HepG2 (cell line): Measurements from ENCODE around the gene ITPRIP. TPM values are rescaled to one million over a fixed set of nuclear protein-coding genes. Genes with fewer than 3 reads are reported as not detected.
A peak's percentile ranks its signal among the peaks of the same experiment; 100 is the strongest.

ENCODE experiments used
- ARNT2 ChIP-seq: sonication (generic); formaldehyde crosslinking; IDR thresholded peaks from 2 replicates; pipeline ENCODE4 v1.8.0; 2022; ENCODE audit warnings: mild to moderate bottlenecking, low read depth, missing genetic modification reagents, moderate library complexity
- ETV6 ChIP-seq: sonication (generic); formaldehyde crosslinking; conservative IDR thresholded peaks from 2 replicates; pipeline ENCODE4 v1.4.0; 2020; ENCODE audit warnings: missing genetic modification reagents
- FOXM1 ChIP-seq: sonication (generic); formaldehyde crosslinking; IDR thresholded peaks from 2 replicates; pipeline ENCODE4 v1.5.0; 2020; ENCODE audit warnings: missing genetic modification reagents
- HNRNPLL ChIP-seq: fragments of 200-400 bp; formaldehyde crosslinking; IDR thresholded peaks from 2 replicates; pipeline ENCODE4 v1.6.1; 2017; ENCODE audit warnings: mild to moderate bottlenecking, low read depth, low read length; ENCODE audit not compliant: poor library complexity, severe bottlenecking
- KDM1A ChIP-seq: IDR thresholded peaks from 2 replicates; pipeline ENCODE4 v1.6.1; 2016; ENCODE audit warnings: missing compliant biosample characterization
- MED1 ChIP-seq: sonication (generic); formaldehyde crosslinking; IDR thresholded peaks from 2 replicates; pipeline ENCODE4 v1.4.0; 2020; ENCODE audit warnings: missing genetic modification reagents
- NCOR1 ChIP-seq: fragments of 200-600 bp; sonication (generic); IDR thresholded peaks from 2 replicates; pipeline ENCODE4 v1.7.0; 2017; ENCODE audit warnings: antibody characterized with exemption, low read length, borderline replicate concordance
- SMAD3 ChIP-seq: sonication (generic); formaldehyde crosslinking; IDR thresholded peaks from 2 replicates; pipeline ENCODE4 v1.4.0; 2020; ENCODE audit warnings: missing genetic modification reagents
- ZBTB1 ChIP-seq: sonication (generic); formaldehyde crosslinking; IDR thresholded peaks from 2 replicates; pipeline ENCODE4 v1.4.0; 2020; ENCODE audit warnings: missing genetic modification reagents, borderline replicate concordance
- ZBTB20 ChIP-seq: sonication (generic); formaldehyde crosslinking; IDR thresholded peaks from 2 replicates; pipeline ENCODE4 v1.8.1; 2023; ENCODE audit warnings: missing genetic modification reagents, low read depth, mild to moderate bottlenecking, borderline replicate concordance
- ZBTB3 ChIP-seq: sonication (generic); formaldehyde crosslinking; IDR thresholded peaks from 2 replicates; pipeline ENCODE4 v1.4.0; 2020; ENCODE audit warnings: low read depth, mild to moderate bottlenecking, moderate library complexity, missing genetic modification reagents, borderline replicate concordance
- ZNF317 ChIP-seq: sonication (generic); formaldehyde crosslinking; IDR thresholded peaks from 2 replicates; pipeline ENCODE4 v1.5.0; 2020; ENCODE audit warnings: mild to moderate bottlenecking, missing genetic modification reagents
- ZNF790 ChIP-seq: sonication (generic); formaldehyde crosslinking; IDR thresholded peaks from 2 replicates; pipeline ENCODE4 v1.8.0; 2022; ENCODE audit warnings: missing genetic modification reagents, mild to moderate bottlenecking, borderline replicate concordance
- polyA plus RNA-seq, 8 experiments: library from polyadenylated mRNA; depleted of rRNA in 3 of 8; stranded (reverse) in 7 of 8; unstranded in 1 of 8; fragments of >200 nt; fragmentation: Illumina TruSeq in 4 of 8; extraction: Trizol in 4 of 8; gene quantifications; 2 replicates each; pipeline versions ENCODE4 v1.2.1 to v1.2.3, GENCODE V29; 2011 to 2016; ENCODE audit warnings: low read depth in 4 of 8, missing spikeins in 1 of 8, mixed read lengths in 1 of 8; ENCODE audit not compliant: insufficient read depth in 1 of 8
- total RNA-seq, 5 experiments: library from RNA; depleted of rRNA; stranded (reverse); fragments of >200 nt; fragmentation: Illumina TruSeq; extraction: Trizol; gene quantifications; 2 replicates each; pipeline ENCODE4 v1.2.3, GENCODE V29; 2016; ENCODE audit warnings: low read depth in 1 of 5
- TF ChIP-seq, protein P1 (sequence below), 2 experiments: sonication (generic) in 1 of 2; formaldehyde crosslinking in 1 of 2; IDR thresholded peaks; 2 replicates each; pipeline versions ENCODE4 v1.4.0 to v1.6.1; 2018 to 2020; ENCODE audit warnings: missing genetic modification reagents in 2 of 2, borderline replicate concordance in 1 of 2, low read depth in 1 of 2, mild to moderate bottlenecking in 1 of 2, missing biosample characterization in 1 of 2
- TF ChIP-seq, protein P2 (sequence below): sonication (generic); formaldehyde crosslinking; conservative IDR thresholded peaks from 2 replicates; pipeline ENCODE4 v1.8.1; 2023; ENCODE audit warnings: missing genetic modification reagents
- TF ChIP-seq, protein P3 (sequence below): IDR thresholded peaks from 2 replicates; pipeline ENCODE4 v1.6.1; 2012; ENCODE audit warnings: inconsistent platforms
- TF ChIP-seq, protein P4 (sequence below): sonication (generic); formaldehyde crosslinking; IDR thresholded peaks from 2 replicates; pipeline ENCODE4 v1.5.0; 2020; ENCODE audit warnings: mild to moderate bottlenecking, missing genetic modification reagents, borderline replicate concordance
- TF ChIP-seq, protein P5 (sequence below): sonication (generic); formaldehyde crosslinking; IDR thresholded peaks from 2 replicates; pipeline ENCODE4 v1.4.0; 2020; ENCODE audit warnings: missing genetic modification reagents; ENCODE audit errors: not compliant biosample characterization
- TF ChIP-seq, protein P6 (sequence below), 2 experiments: sonication (generic) in 1 of 2; formaldehyde crosslinking in 1 of 2; IDR thresholded peaks; 2 replicates each; pipeline versions ENCODE4 v1.5.1 to v1.6.1; 2011 to 2020; ENCODE audit warnings: borderline replicate concordance in 1 of 2, low read depth in 1 of 2, low read length in 1 of 2, mild to moderate bottlenecking in 1 of 2, missing genetic modification reagents in 1 of 2, moderate library complexity in 1 of 2

Gene ITPRIP
- total and polyA plus RNA-seq, 2 of the 13 experiments (the other 11 are each of a cell fraction or from before 2014, with no cell fraction given) = 1.00 to 2.8 TPM

DNA sequence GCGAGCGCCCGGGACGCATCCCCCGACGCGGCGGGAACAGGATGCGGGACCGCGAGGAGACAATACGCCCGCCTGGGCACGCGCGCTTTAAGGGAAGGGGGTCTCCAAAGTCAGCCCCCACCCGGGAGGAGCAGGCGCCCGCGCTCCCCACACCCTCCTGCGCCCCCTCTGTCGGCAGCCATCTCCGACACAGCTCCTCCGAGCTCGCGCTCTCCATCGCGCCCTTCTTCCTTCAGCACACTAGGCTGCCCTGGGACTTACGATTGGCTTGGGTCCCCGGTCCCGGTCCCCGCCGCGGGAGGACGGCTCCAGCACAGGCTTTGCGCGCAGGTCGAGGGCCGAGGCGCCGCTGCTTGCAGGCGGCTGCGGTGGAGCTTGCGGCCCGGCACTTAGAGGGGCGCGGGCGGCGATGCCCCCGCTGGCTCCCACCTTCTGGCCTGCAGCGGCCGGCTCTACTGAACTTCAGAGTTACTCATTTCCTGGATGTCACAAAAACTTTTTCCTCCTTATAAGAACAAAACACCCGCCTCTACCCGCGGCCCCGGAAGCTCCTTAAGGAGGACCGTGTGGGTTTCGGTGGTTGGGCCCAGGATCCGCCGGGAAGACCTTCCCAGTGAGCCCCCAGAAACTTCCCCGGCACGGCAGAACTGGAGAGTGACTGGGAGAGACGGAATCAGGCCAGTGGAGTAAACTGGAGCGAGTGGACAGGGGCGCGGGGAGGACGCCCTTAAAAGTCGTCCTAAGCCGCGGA lies at the start of gene ITPRIP (continued):
- TF ChIP-seq, protein P1, sequence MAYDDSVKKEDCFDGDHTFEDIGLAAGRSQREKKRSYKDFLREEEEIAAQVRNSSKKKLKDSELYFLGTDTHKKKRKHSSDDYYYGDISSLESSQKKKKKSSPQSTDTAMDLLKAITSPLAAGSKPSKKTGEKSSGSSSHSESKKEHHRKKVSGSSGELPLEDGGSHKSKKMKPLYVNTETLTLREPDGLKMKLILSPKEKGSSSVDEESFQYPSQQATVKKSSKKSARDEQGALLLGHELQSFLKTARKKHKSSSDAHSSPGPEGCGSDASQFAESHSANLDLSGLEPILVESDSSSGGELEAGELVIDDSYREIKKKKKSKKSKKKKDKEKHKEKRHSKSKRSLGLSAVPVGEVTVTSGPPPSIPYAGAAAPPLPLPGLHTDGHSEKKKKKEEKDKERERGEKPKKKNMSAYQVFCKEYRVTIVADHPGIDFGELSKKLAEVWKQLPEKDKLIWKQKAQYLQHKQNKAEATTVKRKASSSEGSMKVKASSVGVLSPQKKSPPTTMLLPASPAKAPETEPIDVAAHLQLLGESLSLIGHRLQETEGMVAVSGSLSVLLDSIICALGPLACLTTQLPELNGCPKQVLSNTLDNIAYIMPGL (CRISPR knock-in tag; IDR thresholded peaks at IDR 0.05; ENCODE audit: borderline replicate concordance in 1 of 2, low read depth in 1 of 2) = peak; percentile 26 to 80; a peak in 3 of 4 replicates
- no peak for TF ChIP-seq ZBTB1
- no peak for TF ChIP-seq FOXM1 (CRISPR knock-in tag)
- TF ChIP-seq ETV6 (CRISPR knock-in tag) = peak; percentile 42
- TF ChIP-seq NCOR1 = no peak
- TF ChIP-seq, protein P2, sequence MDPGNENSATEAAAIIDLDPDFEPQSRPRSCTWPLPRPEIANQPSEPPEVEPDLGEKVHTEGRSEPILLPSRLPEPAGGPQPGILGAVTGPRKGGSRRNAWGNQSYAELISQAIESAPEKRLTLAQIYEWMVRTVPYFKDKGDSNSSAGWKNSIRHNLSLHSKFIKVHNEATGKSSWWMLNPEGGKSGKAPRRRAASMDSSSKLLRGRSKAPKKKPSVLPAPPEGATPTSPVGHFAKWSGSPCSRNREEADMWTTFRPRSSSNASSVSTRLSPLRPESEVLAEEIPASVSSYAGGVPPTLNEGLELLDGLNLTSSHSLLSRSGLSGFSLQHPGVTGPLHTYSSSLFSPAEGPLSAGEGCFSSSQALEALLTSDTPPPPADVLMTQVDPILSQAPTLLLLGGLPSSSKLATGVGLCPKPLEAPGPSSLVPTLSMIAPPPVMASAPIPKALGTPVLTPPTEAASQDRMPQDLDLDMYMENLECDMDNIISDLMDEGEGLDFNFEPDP (CRISPR knock-in tag) = no peak
- TF ChIP-seq ZNF317 (CRISPR knock-in tag) = no peak
- TF ChIP-seq, protein P3, sequence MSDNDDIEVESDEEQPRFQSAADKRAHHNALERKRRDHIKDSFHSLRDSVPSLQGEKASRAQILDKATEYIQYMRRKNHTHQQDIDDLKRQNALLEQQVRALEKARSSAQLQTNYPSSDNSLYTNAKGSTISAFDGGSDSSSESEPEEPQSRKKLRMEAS = no peak
- TF ChIP-seq KDM1A (CRISPR knock-in tag) = no peak
- TF ChIP-seq, protein P4, sequence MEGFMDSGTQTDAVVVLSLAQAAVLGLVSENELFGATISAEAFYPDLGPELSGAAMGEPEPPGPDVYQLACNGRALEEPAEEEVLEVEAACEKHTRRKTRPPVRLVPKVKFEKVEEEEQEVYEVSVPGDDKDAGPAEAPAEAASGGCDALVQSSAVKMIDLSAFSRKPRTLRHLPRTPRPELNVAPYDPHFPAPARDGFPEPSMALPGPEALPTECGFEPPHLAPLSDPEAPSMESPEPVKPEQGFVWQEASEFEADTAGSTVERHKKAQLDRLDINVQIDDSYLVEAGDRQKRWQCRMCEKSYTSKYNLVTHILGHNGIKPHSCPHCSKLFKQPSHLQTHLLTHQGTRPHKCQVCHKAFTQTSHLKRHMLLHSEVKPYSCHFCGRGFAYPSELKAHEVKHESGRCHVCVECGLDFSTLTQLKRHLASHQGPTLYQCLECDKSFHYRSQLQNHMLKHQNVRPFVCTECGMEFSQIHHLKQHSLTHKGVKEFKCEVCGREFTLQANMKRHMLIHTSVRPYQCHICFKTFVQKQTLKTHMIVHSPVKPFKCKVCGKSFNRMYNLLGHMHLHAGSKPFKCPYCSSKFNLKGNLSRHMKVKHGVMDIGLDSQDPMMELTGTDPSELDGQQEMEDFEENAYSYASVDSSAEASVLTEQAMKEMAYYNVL (CRISPR knock-in tag) = no peak; the same call in 1 of the 2 replicates
- no peak for TF ChIP-seq ARNT2 (CRISPR knock-in tag)
- TF ChIP-seq, protein P5, sequence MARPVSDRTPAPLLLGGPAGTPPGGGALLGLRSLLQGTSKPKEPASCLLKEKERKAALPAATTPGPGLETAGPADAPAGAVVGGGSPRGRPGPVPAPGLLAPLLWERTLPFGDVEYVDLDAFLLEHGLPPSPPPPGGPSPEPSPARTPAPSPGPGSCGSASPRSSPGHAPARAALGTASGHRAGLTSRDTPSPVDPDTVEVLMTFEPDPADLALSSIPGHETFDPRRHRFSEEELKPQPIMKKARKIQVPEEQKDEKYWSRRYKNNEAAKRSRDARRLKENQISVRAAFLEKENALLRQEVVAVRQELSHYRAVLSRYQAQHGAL (CRISPR knock-in tag) = no peak
- 0 out of 2 replicates have a peak, but pooled peaks have one; percentile 7 for TF ChIP-seq ZBTB20 (CRISPR knock-in tag)
- peak; percentile 34 for TF ChIP-seq HNRNPLL
- 0 out of 2 replicates have a peak, but pooled peaks have one; percentile 1 for TF ChIP-seq MED1
- no peak for TF ChIP-seq SMAD3
- TF ChIP-seq, protein P6, sequence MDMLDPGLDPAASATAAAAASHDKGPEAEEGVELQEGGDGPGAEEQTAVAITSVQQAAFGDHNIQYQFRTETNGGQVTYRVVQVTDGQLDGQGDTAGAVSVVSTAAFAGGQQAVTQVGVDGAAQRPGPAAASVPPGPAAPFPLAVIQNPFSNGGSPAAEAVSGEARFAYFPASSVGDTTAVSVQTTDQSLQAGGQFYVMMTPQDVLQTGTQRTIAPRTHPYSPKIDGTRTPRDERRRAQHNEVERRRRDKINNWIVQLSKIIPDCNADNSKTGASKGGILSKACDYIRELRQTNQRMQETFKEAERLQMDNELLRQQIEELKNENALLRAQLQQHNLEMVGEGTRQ (IDR thresholded peaks at IDR 0.05; ENCODE audit: low read depth, low read length) = no peak
- TF ChIP-seq, protein P6 (CRISPR knock-in tag; IDR thresholded peaks at IDR 0.05; ENCODE audit: borderline replicate concordance) = 0 out of 2 replicates have a peak, but pooled peaks have one; percentile 10
- TF ChIP-seq ZNF790 = peak; percentile 80; the same call in 1 of the 2 replicates
- no peak for TF ChIP-seq ZBTB3 (CRISPR knock-in tag)
